HCT116 (cell line): ENCODE results near the gene MAML2.

ENCODE experiments used
- CTCF ChIP-seq, 3 experiments: fragments of 200-600 bp in 1 of 3; sonication (generic) in 1 of 3; IDR thresholded peaks in 2 of 3; conservative IDR thresholded peaks in 1 of 3; 2 replicates each; pipeline ENCODE4 v1.5.1; 2012 to 2017; ENCODE audit warnings: low read depth in 2 of 3, low read length in 2 of 3, antibody characterized with exemption in 1 of 3, borderline replicate concordance in 1 of 3, control low read depth in 1 of 3, mild to moderate bottlenecking in 1 of 3, mixed read lengths in 1 of 3, mixed run types in 1 of 3, moderate library complexity in 1 of 3; ENCODE audit not compliant: insufficient read depth in 1 of 3
- YY1 ChIP-seq: IDR thresholded peaks from 2 replicates; pipeline ENCODE4 v1.6.1; 2011; ENCODE audit warnings: low read length, low read depth, moderate library complexity, mild to moderate bottlenecking; ENCODE audit not compliant: insufficient replicate concordance; ENCODE audit errors: extremely low read depth

- TF ChIP-seq CTCF (IDR thresholded peaks at IDR 0.05 in 2 of 3, conservative IDR thresholded peaks at IDR 0.05 in 1 of 3; ENCODE audit: borderline replicate concordance in 1 of 3, insufficient read depth in 1 of 3, low read depth in 2 of 3, low read length in 2 of 3) (no peak), YY1 (no peak)
Measured at GRCh38 chr11:96075532-96075959, 267.4 kb downstream of the MAML2 start.
